ENCODE data around the gene OR2B2. TPM values are rescaled to one million over a fixed set of nuclear protein-coding genes. Genes with fewer than 3 reads are reported as not detected.
"Not testable (repeated sequence)": the region's sequence is repeated elsewhere in the genome, so short reads cannot be mapped to it uniquely, and the experiment has no call there.

OR2B2 gene
- total RNA-seq, 1 donor from 2014 or later, result not detected

- intact Hi-C loops (cut with micrococcal nuclease), result no loop called here
- peak; percentile 77 for DNase-seq
Measured at GRCh38 chr6:27902335-27903314, 9.6 kb downstream of the OR2B2 start.

DNA sequence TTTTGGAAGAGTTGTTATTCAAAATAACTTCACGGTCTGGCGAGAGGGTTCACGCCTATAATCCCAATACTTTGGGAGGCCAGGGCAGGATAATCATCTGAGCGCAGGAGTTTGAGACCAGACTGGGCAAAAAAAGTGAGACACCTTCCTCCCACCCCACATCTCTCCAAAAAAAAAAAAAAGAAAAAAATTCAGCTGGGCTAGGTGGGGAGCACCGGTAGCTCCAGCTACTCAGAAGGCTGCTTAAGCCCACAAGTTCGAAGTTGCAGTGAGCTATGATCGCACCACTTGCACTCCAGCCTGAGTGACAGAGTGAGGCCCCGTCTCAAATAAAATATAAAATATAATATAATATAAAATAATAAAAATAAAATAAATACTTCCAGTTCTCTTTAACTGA lies 10.4 kb downstream of the OR2B2 start:
- H3K27me3 ChIP-seq (ENCODE audit: low read depth), result peaks cover 4% of the 10 kb centered on the region
- H3K4me1 ChIP-seq, result peaks cover 7% of the 10 kb centered on the region
- H3K9me3 ChIP-seq (replicated peaks), result no peaks in the 10 kb centered on the region
- peak overlapping the region; percentile 69 for H3K4me3 ChIP-seq
- TF ChIP-seq CTCF (IDR thresholded peaks at IDR 0.05; ENCODE audit: borderline replicate concordance), result no peak
- DNase-seq, result no peak
- H3K27ac ChIP-seq (replicated peaks), result no peak overlapping the region
- intact Hi-C loops (cut with micrococcal nuclease), result no loop called here
- no peaks in the 10 kb centered on the region for H3K36me3 ChIP-seq

More at GRCh38 chr6:27902335-27903314, 9.6 kb downstream of the OR2B2 start:
- no peaks in the 10 kb centered on the region for H3K36me3 ChIP-seq
- no peak for TF ChIP-seq CTCF (IDR thresholded peaks at IDR 0.05; ENCODE audit: borderline replicate concordance)
- H3K4me1 ChIP-seq, result peaks cover 7% of the 10 kb centered on the region
- H3K4me3 ChIP-seq, result peak overlapping the region; percentile 69
- H3K27ac ChIP-seq (replicated peaks), result peak overlapping the region; percentile 83
- H3K27me3 ChIP-seq (ENCODE audit: low read depth), result peaks cover 4% of the 10 kb centered on the region
- no peaks in the 10 kb centered on the region for H3K9me3 ChIP-seq (replicated peaks)

- H3K4me3 ChIP-seq; H3K27me3 ChIP-seq (ENCODE audit: low read depth); intact Hi-C loops (cut with micrococcal nuclease); H3K9me3 ChIP-seq (replicated peaks); H3K4me1 ChIP-seq; H3K36me3 ChIP-seq; DNase-seq; H3K27ac ChIP-seq (replicated peaks): not testable (repeated sequence)
Measured at GRCh38 chr6:27900197-27900596, 12.0 kb downstream of the OR2B2 start.

- no peaks in the 10 kb centered on the region for H3K27me3 ChIP-seq (ENCODE audit: low read depth)
- intact Hi-C loops (cut with micrococcal nuclease), result loop anchor here (5.0 to 10.0 kb wide), 2 partner anchors 127 to 715 kb away; no protein-coding TSS in a partner anchor
- no peak for DNase-seq
- H3K9me3 ChIP-seq (replicated peaks), result no peaks in the 10 kb centered on the region
- H3K4me3 ChIP-seq, result no peak overlapping the region
- H3K4me1 ChIP-seq, result peaks cover 14% of the 10 kb centered on the region
- H3K27ac ChIP-seq (replicated peaks), result no peak overlapping the region
- H3K36me3 ChIP-seq, result no peaks in the 10 kb centered on the region
- TF ChIP-seq CTCF (IDR thresholded peaks at IDR 0.05; ENCODE audit: borderline replicate concordance), result no peak
Measured at GRCh38 chr6:27899543-27899942, 12.7 kb downstream of the OR2B2 start.

- intact Hi-C loops (cut with micrococcal nuclease), result loop anchor here (5.0 to 10.0 kb wide), 2 partner anchors 125 to 713 kb away; no protein-coding TSS in a partner anchor
- H3K36me3 ChIP-seq, result no peaks in the 10 kb centered on the region
- H3K4me3 ChIP-seq, result no peak overlapping the region
- H3K27me3 ChIP-seq (ENCODE audit: low read depth), result peaks cover 4% of the 10 kb centered on the region
- peaks cover 25% of the 10 kb centered on the region for H3K4me1 ChIP-seq
- no peak overlapping the region for H3K27ac ChIP-seq (replicated peaks)
- no peaks in the 10 kb centered on the region for H3K9me3 ChIP-seq (replicated peaks)
- DNase-seq, result no peak
- no peak for TF ChIP-seq CTCF (IDR thresholded peaks at IDR 0.05; ENCODE audit: borderline replicate concordance)
Measured at GRCh38 chr6:27897580-27898206, 14.5 kb downstream of the OR2B2 start.
